GM12878 (cell line): ENCODE measurements around the gene RPP30. TPM values are rescaled to one million over a fixed set of nuclear protein-coding genes. Genes with fewer than 3 reads are reported as not detected.

Source experiments
- ATF7 ChIP-seq: fragments of 450-650 bp; IDR thresholded peaks from 2 replicates; pipeline ENCODE4 v1.6.1; 2016; ENCODE audit warnings: low read depth, mild to moderate bottlenecking
- CBFB ChIP-seq: IDR thresholded peaks from 2 replicates; pipeline ENCODE4 v1.6.1; 2016; ENCODE audit warnings: antibody characterized with exemption, low read depth
- CREB1 ChIP-seq: IDR thresholded peaks from 2 replicates; pipeline ENCODE4 v1.6.1; 2012; ENCODE audit warnings: low read depth, mild to moderate bottlenecking, inconsistent platforms
- CREM ChIP-seq: IDR thresholded peaks from 2 replicates; pipeline ENCODE4 v1.6.1; 2014; ENCODE audit warnings: antibody characterized with exemption, low read depth
- HCFC1 ChIP-seq: fragments of 150-350 bp; IDR thresholded peaks from 2 replicates; pipeline ENCODE4 v1.6.1; 2014; ENCODE audit warnings: low read length
- IKZF1 ChIP-seq: fragments of 450-650 bp; conservative IDR thresholded peaks from 2 replicates; pipeline ENCODE4 v1.6.1; 2017; ENCODE audit warnings: antibody characterized with exemption, mild to moderate bottlenecking
- LARP7 ChIP-seq: fragments of 450-650 bp; IDR thresholded peaks from 2 replicates; pipeline ENCODE4 v1.6.1; 2017; ENCODE audit warnings: mild to moderate bottlenecking
- MTA2 ChIP-seq: fragments of 450-650 bp; IDR thresholded peaks from 2 replicates; pipeline ENCODE4 v1.6.1; 2016; ENCODE audit warnings: low read depth, mild to moderate bottlenecking, moderate library complexity
- NBN ChIP-seq: fragments of 450-650 bp; IDR thresholded peaks from 2 replicates; pipeline ENCODE4 v1.6.1; 2016
- PML ChIP-seq: IDR thresholded peaks from 2 replicates; pipeline ENCODE4 v1.6.1; 2012; ENCODE audit warnings: low read length, inconsistent platforms
- POLR2A ChIP-seq: IDR thresholded peaks from 2 replicates; pipeline ENCODE4 v1.6.1; 2011; ENCODE audit warnings: low read depth, mild to moderate bottlenecking, low read length
- RFX5 ChIP-seq: IDR thresholded peaks from 2 replicates; pipeline ENCODE4 v1.6.1; 2011; ENCODE audit warnings: low read depth, low read length, improper control_type of control experiment
- SIX5 ChIP-seq: IDR thresholded peaks from 2 replicates; pipeline ENCODE4 v1.6.1; 2011; ENCODE audit warnings: mild to moderate bottlenecking, low read depth, low read length, moderate library complexity; ENCODE audit not compliant: severe bottlenecking
- SP1 ChIP-seq: IDR thresholded peaks from one replicate; pipeline ENCODE4 v1.6.1; 2011; ENCODE audit warnings: low read depth, low read length
- STAT3 ChIP-seq: IDR thresholded peaks from 2 replicates; pipeline ENCODE4 v1.6.1; 2011; ENCODE audit warnings: low read depth, low read length, improper control_type of control experiment
- TARDBP ChIP-seq: IDR thresholded peaks from 2 replicates; pipeline ENCODE4 v1.6.1; 2016; ENCODE audit warnings: borderline replicate concordance
- TCF7 ChIP-seq: IDR thresholded peaks from 2 replicates; pipeline ENCODE4 v1.6.1; 2014; ENCODE audit warnings: antibody characterized with exemption, borderline replicate concordance
- YY1 ChIP-seq: IDR thresholded peaks from 2 replicates; pipeline ENCODE4 v1.6.1; 2011; ENCODE audit warnings: low read depth, mild to moderate bottlenecking, low read length
- polyA plus RNA-seq, 11 experiments: library from polyadenylated mRNA; depleted of rRNA in 4 of 11; unstranded in 6 of 11; stranded (reverse) in 5 of 11; fragments of >200 nt; fragmentation: Nextera tagmentation in 4 of 11; fragmentation: Illumina TruSeq in 1 of 11; extraction: Ambion mirVana in 4 of 11; extraction: Trizol in 1 of 11; gene quantifications; 1 replicate in 1 of 11; 2 replicates in 10 of 11; pipeline versions ENCODE4 v1.2.1 to v1.2.3, GENCODE V29; 2011 to 2016; ENCODE audit warnings: inconsistent platforms in 2 of 11, missing spikeins in 2 of 11, low read depth in 1 of 11
- total RNA-seq, 4 experiments: library from RNA; depleted of rRNA in 3 of 4; stranded (reverse); fragments of >200 nt in 3 of 4; fragmentation: Illumina TruSeq in 1 of 4; extraction: Trizol in 1 of 4; gene quantifications; 2 replicates each; pipeline versions ENCODE4 v1.2.1 to v1.2.3, GENCODE V29; 2013 to 2021
- TF ChIP-seq, protein P1 (sequence below): fragments of 450-650 bp; IDR thresholded peaks from 2 replicates; pipeline ENCODE4 v1.6.1; 2017; ENCODE audit warnings: mild to moderate bottlenecking, moderate library complexity
- TF ChIP-seq, protein P2 (sequence below): fragments of 450-650 bp; conservative IDR thresholded peaks from 2 replicates; pipeline ENCODE4 v1.6.1; 2017; ENCODE audit warnings: mild to moderate bottlenecking, moderate library complexity
- TF ChIP-seq, protein P3 (sequence below): IDR thresholded peaks from 2 replicates; pipeline ENCODE4 v1.6.1; 2011; ENCODE audit warnings: low read depth, mild to moderate bottlenecking, low read length, moderate library complexity, borderline replicate concordance; ENCODE audit errors: extremely low read depth
- TF ChIP-seq, protein P4 (sequence below): IDR thresholded peaks from 2 replicates; pipeline ENCODE4 v1.6.1; 2012; ENCODE audit warnings: low read depth, low read length, improper control_type of control experiment
- TF ChIP-seq, protein P5 (sequence below): fragments of 450-650 bp; IDR thresholded peaks from 2 replicates; pipeline ENCODE4 v1.6.1; 2017; ENCODE audit warnings: low read depth, mild to moderate bottlenecking, moderate library complexity

Gene RPP30
- total and polyA plus RNA-seq, 10 of the 15 experiments (the other 5 are each of a cell fraction or from before 2014, with no cell fraction given): 48.0 to 208 (median 72.6) TPM

DNA sequence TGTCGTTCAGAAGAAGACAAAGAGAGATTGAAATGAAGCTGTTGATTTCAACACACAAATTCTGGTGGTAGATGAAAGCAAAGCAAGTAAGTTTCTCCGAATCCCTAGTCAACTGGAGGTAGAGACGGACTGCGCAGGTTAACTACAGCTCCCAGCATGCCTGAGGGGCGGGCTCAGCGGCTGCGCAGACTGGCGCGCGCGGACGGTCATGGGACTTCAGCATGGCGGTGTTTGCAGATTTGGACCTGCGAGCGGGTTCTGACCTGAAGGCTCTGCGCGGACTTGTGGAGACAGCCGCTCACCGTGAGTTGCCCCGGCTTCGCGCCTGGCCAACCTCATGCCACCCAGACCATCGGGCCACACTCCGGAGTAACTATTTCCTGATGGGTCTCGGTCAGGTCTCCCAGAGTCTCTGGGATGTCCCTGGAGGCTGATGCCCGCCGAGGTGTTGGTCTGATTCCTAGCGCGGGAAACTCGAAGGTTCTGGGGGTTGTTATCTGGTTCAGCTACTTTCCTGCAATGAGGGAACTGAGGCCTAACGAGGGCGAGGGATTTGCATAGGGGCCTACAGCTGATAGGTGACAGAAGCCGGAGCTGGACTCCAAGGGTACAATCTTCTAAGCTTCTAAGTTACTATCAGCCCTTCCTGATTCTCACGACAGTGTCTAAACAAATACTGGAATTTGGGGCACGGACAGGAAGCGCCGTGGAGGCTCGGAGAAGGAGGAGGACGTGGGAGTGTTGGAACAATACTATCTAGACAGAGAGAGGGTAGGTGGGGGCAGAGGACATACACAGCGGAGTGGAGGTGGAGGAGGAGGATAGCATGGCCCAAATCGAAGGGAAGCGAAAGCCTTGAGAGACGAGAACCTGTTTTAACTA lies at the start of gene RPP30 (continued):
- TF ChIP-seq, protein P1, sequence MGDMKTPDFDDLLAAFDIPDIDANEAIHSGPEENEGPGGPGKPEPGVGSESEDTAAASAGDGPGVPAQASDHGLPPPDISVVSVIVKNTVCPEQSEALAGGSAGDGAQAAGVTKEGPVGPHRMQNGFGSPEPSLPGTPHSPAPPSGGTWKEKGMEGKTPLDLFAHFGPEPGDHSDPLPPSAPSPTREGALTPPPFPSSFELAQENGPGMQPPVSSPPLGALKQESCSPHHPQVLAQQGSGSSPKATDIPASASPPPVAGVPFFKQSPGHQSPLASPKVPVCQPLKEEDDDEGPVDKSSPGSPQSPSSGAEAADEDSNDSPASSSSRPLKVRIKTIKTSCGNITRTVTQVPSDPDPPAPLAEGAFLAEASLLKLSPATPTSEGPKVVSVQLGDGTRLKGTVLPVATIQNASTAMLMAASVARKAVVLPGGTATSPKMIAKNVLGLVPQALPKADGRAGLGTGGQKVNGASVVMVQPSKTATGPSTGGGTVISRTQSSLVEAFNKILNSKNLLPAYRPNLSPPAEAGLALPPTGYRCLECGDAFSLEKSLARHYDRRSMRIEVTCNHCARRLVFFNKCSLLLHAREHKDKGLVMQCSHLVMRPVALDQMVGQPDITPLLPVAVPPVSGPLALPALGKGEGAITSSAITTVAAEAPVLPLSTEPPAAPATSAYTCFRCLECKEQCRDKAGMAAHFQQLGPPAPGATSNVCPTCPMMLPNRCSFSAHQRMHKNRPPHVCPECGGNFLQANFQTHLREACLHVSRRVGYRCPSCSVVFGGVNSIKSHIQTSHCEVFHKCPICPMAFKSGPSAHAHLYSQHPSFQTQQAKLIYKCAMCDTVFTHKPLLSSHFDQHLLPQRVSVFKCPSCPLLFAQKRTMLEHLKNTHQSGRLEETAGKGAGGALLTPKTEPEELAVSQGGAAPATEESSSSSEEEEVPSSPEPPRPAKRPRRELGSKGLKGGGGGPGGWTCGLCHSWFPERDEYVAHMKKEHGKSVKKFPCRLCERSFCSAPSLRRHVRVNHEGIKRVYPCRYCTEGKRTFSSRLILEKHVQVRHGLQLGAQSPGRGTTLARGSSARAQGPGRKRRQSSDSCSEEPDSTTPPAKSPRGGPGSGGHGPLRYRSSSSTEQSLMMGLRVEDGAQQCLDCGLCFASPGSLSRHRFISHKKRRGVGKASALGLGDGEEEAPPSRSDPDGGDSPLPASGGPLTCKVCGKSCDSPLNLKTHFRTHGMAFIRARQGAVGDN: peak; percentile 44; the same call in 1 of the 2 replicates
- peak; percentile 97 for TF ChIP-seq YY1
- TF ChIP-seq CREB1: peak; percentile 46; the same call in 1 of the 2 replicates
- TF ChIP-seq, protein P2, sequence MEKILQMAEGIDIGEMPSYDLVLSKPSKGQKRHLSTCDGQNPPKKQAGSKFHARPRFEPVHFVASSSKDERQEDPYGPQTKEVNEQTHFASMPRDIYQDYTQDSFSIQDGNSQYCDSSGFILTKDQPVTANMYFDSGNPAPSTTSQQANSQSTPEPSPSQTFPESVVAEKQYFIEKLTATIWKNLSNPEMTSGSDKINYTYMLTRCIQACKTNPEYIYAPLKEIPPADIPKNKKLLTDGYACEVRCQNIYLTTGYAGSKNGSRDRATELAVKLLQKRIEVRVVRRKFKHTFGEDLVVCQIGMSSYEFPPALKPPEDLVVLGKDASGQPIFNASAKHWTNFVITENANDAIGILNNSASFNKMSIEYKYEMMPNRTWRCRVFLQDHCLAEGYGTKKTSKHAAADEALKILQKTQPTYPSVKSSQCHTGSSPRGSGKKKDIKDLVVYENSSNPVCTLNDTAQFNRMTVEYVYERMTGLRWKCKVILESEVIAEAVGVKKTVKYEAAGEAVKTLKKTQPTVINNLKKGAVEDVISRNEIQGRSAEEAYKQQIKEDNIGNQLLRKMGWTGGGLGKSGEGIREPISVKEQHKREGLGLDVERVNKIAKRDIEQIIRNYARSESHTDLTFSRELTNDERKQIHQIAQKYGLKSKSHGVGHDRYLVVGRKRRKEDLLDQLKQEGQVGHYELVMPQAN: 0 out of 2 replicates have a peak, but pooled peaks have one; percentile 50
- TF ChIP-seq CBFB: 0 out of 2 replicates have a peak, but pooled peaks have one; percentile 42
- no peak for TF ChIP-seq MTA2
- TF ChIP-seq SIX5: peak; percentile 92
- no peak for TF ChIP-seq RFX5
- 0 out of 2 replicates have a peak, but pooled peaks have one; percentile 35 for TF ChIP-seq LARP7
- TF ChIP-seq, protein P3, sequence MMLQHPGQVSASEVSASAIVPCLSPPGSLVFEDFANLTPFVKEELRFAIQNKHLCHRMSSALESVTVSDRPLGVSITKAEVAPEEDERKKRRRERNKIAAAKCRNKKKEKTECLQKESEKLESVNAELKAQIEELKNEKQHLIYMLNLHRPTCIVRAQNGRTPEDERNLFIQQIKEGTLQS: peak; percentile 41; the same call in 1 of the 2 replicates
- TF ChIP-seq CREM: peak; percentile 48; the same call in 1 of the 2 replicates
- no peak for TF ChIP-seq TCF7
- peak; percentile 60 for TF ChIP-seq SP1
- peak; percentile 36; the same call in 1 of the 2 replicates for TF ChIP-seq PML
- TF ChIP-seq, protein P4, sequence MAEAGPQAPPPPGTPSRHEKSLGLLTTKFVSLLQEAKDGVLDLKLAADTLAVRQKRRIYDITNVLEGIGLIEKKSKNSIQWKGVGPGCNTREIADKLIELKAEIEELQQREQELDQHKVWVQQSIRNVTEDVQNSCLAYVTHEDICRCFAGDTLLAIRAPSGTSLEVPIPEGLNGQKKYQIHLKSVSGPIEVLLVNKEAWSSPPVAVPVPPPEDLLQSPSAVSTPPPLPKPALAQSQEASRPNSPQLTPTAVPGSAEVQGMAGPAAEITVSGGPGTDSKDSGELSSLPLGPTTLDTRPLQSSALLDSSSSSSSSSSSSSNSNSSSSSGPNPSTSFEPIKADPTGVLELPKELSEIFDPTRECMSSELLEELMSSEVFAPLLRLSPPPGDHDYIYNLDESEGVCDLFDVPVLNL: peak; percentile 69
- TF ChIP-seq, protein P5, sequence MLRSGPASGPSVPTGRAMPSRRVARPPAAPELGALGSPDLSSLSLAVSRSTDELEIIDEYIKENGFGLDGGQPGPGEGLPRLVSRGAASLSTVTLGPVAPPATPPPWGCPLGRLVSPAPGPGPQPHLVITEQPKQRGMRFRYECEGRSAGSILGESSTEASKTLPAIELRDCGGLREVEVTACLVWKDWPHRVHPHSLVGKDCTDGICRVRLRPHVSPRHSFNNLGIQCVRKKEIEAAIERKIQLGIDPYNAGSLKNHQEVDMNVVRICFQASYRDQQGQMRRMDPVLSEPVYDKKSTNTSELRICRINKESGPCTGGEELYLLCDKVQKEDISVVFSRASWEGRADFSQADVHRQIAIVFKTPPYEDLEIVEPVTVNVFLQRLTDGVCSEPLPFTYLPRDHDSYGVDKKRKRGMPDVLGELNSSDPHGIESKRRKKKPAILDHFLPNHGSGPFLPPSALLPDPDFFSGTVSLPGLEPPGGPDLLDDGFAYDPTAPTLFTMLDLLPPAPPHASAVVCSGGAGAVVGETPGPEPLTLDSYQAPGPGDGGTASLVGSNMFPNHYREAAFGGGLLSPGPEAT: peak; percentile 80
- TF ChIP-seq IKZF1: peak; percentile 92
- TF ChIP-seq TARDBP: peak; percentile 58; the same call in 1 of the 2 replicates
- TF ChIP-seq ATF7: no peak
- TF ChIP-seq NBN: no peak
- TF ChIP-seq HCFC1: peak; percentile 95
- peak; percentile 84 for TF ChIP-seq POLR2A
- TF ChIP-seq STAT3: no peak
